Activated T-helper 9 cell treated with anti-CD3 and anti-CD28 coated beads, Interleukin-2, amount 50 U/mL, for 16 hours (primary cell): ENCODE data around the gene ADGRG3.
"Not testable (repeated sequence)": the region's sequence is repeated elsewhere in the genome, so short reads cannot be mapped to it uniquely, and the experiment has no call there.

Experiments used
- DNase-seq: peaks from one replicate; pipeline ENCODE4 v3.0.0-alpha.2; 2020; ENCODE audit warnings: low read depth

Gene ADGRG3

DNA sequence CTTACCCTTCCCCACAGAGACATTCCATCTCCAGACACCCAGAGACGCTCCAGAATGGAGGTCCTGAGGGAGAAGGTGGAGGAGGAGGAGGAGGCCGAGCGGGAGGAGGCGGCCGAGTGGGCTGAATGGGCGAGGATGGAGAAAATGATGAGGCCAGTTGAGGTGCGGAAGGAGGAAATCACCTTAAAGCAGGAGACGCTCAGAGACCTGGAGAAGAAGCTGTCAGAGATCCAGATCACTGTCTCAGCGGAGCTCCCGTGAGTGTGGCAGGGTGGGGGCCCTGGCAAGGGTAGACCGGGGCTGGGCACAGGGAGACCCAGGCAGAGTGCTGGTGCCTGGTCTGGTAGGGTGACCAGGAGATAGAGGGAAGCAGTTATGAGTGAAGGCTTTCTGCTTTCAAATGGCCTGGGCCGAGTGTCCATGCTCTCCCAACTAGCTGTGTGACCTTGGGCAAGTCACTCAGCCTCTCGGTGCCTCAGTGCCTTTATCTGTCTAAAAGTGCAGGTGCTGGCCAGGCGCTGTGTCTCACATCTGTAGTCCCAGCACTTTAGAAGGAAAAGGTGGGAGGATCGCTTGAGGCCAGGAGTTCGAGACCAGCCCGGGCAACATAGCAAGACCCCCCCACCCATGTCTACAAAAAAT lies 29.9 kb downstream of the ADGRG3 start:
- DNase-seq: no peak

DNA sequence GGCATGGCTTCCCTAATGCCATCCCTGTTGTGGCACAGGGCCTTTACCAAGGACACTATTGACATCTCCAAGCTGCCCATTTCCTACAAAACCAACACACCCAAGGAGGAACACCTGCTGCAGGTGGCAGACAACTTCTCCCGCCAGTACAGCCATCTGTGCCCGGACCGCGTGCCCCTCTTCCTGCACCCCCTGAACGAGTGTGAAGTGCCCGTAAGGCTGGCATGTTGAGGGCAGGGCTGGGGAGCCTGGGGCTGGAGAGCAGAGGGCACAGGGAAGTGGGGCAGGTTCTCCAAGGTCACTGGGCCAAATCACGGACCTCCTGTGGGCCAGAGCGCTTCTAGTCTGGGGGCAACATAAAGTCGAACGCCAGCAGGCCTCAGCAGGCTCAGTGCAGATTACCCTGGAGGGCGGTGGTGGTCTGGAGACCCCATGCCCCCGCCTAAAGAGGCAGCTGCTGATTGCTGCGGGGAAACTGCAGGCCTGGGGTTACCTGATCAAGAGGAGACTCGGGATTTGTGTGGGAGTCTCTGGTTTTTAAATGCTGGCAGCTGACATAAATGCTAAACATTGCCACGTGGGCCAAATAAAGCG lies 30.8 kb downstream of the ADGRG3 start:
- DNase-seq: no peak

- no peak for DNase-seq
Observed at GRCh38 chr16:57699481-57699880, 31.4 kb downstream of the ADGRG3 start.

GRCh38 chr16:57699899-57700298 lies 31.8 kb downstream of the ADGRG3 start:
- no peak for DNase-seq

DNA sequence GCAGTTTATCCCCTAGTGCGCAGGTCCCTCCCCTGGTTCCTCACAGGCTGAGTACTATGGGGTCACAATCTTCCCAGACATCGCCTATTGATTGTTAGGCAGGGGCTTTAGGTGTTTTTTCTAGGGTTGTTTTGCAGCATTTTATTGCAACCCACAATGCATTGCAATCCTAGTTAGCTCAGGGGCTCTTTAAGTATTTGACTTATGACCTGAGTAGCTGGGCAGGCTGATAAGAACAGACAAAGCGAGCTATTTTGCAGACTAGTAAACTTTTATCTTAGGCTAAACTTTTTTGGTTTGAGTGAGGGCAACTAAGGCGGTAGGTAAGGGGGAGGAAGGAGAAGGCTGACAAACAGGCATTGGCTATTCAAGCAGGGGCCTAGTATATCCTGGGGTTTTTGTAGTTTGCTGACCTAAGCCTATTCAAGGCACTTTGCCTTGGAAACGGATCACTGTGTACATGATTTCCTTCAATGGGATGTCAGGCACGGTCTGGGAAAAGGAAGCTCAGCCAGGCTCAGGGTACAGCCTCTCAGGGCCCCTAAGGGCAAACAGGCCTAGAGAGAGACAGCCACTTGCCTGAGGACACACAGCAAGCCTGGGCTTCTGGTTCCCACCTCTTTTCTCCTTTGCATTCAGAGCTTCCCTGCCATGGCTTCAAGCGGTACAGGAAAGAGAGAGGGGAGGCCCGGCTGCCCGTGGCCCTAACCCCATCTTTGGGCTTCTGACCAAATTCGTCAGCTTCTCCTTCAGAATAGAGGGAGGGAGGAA lies 32.9 kb downstream of the ADGRG3 start:
- no peak for DNase-seq

DNA sequence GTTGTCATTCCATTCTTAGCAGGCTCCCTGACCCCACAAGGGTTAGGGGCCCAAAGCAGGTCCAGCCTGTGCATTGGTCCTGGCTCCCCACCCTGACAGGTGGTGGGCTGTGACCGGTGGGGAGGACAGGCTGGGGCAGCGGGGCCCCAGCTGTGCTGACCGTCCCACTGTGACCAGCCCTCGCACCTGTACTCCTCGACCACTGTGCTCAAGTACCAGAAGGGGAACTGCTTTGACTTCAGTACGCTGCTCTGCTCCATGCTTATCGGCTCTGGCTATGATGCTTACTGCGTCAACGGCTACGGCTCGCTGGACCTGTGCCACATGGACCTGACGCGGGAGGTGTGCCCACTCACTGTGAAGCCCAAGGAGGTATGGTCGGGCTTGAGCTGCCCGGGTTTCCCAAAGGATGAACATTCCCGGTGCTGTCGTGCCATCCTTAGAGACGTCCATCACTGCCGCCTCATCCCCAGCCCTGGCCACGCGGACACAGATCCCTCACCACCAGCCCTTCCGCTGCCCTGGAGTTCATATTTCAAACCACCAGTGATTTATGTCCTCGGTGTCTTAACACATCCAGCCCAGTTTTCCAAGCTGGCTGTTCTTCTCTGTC lies 33.8 kb downstream of the ADGRG3 start:
- DNase-seq: no peak

DNA sequence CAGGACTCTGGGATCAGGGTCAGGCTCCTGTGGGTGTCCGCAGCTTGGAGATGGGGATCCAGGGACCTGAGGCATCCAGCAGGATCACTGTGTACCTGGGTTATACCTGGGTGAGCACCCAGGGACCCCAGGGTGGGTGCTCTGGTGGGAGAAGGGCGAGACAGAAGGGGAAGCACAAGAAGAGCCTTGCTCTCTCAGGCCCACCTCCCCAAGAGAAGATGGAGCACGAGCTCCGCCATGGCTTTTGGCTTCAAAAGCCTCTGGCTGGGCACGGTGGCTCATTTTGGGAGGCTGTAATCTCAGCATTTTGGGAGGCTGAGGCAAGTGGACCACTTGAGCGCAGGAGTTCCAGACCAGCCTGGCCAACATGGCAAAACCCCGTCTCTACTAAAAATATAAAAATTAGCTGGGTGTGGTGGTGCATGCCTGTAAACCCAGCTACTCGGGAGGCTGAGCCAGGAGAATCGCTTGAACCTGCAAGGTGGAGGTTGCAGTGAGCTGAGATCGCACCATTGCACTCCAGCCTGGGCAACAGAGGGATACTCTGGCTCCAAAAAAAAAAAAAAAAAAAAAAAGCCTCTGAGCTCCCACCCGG lies 35.4 kb downstream of the ADGRG3 start:
- no peak for DNase-seq

GRCh38 chr16:57704011-57704904 lies 36.2 kb downstream of the ADGRG3 start:
- DNase-seq: no peak

DNA sequence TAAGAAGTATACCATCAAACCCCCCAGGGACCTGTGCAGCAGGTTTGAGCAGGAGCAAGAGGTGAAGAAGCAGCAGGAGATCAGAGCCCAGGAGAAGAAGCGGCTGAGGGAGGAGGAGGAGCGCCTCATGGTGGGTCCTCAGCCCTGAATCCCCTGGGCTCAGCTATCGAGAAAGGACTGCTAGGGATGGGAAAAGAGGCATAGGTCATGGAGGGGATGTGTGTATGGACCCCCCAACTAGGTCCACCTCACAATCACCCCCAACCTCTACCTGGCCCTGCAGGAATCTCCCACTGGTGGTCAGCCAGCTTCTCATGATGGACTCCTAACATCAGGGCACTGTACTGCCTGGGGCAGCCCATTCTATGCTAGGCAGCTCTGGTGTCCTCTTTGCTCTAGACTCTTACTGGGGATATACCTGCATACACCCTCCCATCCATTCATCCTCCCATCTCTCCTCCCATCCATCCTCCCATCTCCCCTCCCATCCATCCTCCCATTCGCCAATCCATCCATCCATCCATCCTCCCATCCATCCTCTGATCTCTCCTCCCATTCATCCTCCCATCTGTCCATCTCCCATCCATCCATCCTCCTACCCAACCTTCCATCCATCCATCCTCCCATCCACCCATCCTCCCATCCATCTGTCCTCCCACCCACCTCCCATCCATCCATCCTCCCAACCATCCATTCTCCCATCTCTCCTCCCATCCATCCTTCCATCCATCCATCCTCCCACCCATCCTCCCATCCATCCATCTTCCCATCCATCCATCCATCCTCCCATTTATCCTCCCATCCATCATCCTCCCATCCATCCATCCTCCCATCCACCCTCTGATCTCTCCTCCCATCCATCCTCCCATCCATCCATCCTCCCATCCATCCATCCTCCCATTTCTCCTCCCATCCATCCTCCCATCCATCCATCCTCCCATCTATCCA lies 37.1 kb downstream of the ADGRG3 start:
- DNase-seq: no peak

GRCh38 chr16:57706717-57707116 lies 38.6 kb downstream of the ADGRG3 start:
- DNase-seq: no peak

GRCh38 chr16:57707331-57707730 lies 39.2 kb downstream of the ADGRG3 start:
- DNase-seq: no peak

DNA sequence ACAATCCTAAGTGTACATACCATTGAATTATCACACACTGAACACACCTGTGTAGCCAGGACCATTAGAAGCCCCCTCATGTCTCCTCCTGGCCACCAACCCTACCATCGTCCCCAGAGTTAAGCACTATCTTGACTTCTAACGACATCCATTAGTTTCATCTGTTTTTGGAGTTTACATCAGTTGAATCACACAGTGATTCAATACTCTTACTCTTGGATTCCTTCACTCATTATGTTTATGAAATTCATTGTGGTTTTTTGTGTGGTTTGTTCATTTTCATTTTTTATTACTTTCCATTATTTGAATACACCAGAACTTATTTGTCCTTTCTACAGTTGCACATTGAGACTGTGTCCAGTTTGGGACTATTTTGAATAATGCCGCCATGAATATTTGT lies 40.1 kb downstream of the ADGRG3 start:
- DNase-seq: no peak

DNA sequence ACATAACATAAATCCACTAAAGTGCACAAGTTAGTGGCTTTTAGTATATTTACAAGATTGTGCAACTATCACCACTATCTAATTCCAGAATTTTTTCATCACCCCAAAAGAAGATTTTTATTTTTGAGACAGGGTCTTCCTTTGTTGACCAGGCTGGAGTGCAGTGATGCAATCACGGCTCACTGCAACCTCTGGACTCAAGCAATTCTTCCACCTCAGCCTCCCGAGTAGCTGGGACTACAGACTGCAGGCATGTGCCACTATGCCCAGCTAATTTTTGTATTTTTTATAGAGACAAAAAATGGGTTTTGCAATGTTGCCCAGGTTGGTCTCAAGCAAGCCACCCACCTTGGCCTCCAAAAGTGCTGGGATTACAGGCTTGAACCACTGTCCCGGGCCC lies 41.6 kb downstream of the ADGRG3 start:
- no peak for DNase-seq

- no peak for DNase-seq
Observed at GRCh38 chr16:57711346-57711745, 43.2 kb downstream of the ADGRG3 start.

DNA sequence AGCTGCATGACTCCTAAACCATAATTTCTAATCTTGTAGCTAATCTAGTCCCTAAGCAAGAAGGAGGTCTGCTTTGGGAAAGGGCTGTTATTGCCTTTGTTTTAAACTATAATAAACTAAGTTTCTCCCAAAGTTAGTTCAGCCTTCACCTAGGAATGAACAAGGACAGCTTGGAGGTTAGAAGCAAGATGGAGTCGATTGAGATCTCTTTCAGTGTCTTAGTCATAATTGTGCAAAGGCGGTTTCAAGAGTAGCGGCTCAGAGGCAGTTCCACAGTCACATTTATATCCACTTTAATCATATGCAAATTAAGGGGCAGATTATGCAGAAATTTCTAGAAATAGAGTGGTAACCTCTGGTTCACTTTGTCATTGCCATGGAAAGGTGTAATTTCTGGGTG lies 43.9 kb downstream of the ADGRG3 start:
- no peak for DNase-seq

GRCh38 chr16:57712569-57712968 lies 44.5 kb downstream of the ADGRG3 start:
- not testable (repeated sequence) for DNase-seq

- no peak for DNase-seq
Observed at GRCh38 chr16:57713596-57713995, 45.5 kb downstream of the ADGRG3 start.

- no peak for DNase-seq
Observed at GRCh38 chr16:57714047-57714446, 45.9 kb downstream of the ADGRG3 start.

- no peak for DNase-seq
Observed at GRCh38 chr16:57720142-57720575, 52.1 kb downstream of the ADGRG3 start.
